OCI-LY1 (cell line): Measurements from ENCODE around the gene EIPR1.

Experiments used
- H2AFZ ChIP-seq: fragments of 200-600 bp; sonication (generic), shearing (Covaris generic); 2 replicates; pipeline ENCODE4 v1.6.0; 2014; ENCODE audit warnings: antibody characterized with exemption, mild to moderate bottlenecking, low read length
- H3F3A ChIP-seq: fragments of 200-600 bp; sonication (generic), shearing (Covaris generic); 2 replicates; pipeline ENCODE4 v1.6.0; 2014; ENCODE audit warnings: mild to moderate bottlenecking, antibody characterized with exemption, low read length, moderate library complexity; ENCODE audit not compliant: insufficient read depth
- H3K27ac ChIP-seq: fragments of 200-600 bp; sonication (generic); 2 replicates; pipeline ENCODE4 v1.5.1; 2014; ENCODE audit warnings: low read length, mixed run types, mild to moderate bottlenecking, low read depth; ENCODE audit not compliant: poor library complexity, severe bottlenecking
- H3K27me3 ChIP-seq: fragments of 200-600 bp; sonication (generic); 2 replicates; pipeline ENCODE4 v1.6.0; 2014; ENCODE audit warnings: antibody characterized with exemption, mild to moderate bottlenecking, low read length, moderate library complexity; ENCODE audit not compliant: insufficient read depth
- H3K36me3 ChIP-seq: fragments of 200-600 bp; sonication (generic); 2 replicates; pipeline ENCODE4 v1.6.1; 2014; ENCODE audit warnings: mild to moderate bottlenecking, antibody characterized with exemption, low read length, moderate library complexity, mixed read lengths; ENCODE audit not compliant: insufficient read depth
- H3K4me1 ChIP-seq: fragments of 200-600 bp; sonication (generic); 2 replicates; pipeline ENCODE4 v1.5.1; 2014; ENCODE audit warnings: mild to moderate bottlenecking, low read length, moderate library complexity; ENCODE audit not compliant: insufficient read depth, severe bottlenecking
- H3K4me2 ChIP-seq: fragments of 200-600 bp; sonication (generic), shearing (Covaris generic); 2 replicates; pipeline ENCODE4 v1.6.1; 2014; ENCODE audit warnings: low read length
- H3K4me3 ChIP-seq: fragments of 200-600 bp; sonication (generic); 2 replicates; pipeline ENCODE4 v1.5.1; 2014; ENCODE audit warnings: low read length, low read depth, mild to moderate bottlenecking, mixed read lengths; ENCODE audit not compliant: poor library complexity, severe bottlenecking
- H3K79me2 ChIP-seq: fragments of 200-600 bp; shearing (Covaris generic); 2 replicates; pipeline ENCODE4 v1.6.1; 2016; ENCODE audit warnings: mixed run types, low read length, mixed read lengths; ENCODE audit not compliant: insufficient read depth
- H3K9ac ChIP-seq: fragments of 200-600 bp; sonication (generic), shearing (Covaris generic); 2 replicates; pipeline ENCODE4 v1.6.1; 2014; ENCODE audit warnings: mild to moderate bottlenecking, low read length, mixed read lengths
- H3K9me2 ChIP-seq: fragments of 200-600 bp; sonication (generic), shearing (Covaris generic); 2 replicates; pipeline ENCODE4 v1.6.1; 2014; ENCODE audit warnings: low read depth, mild to moderate bottlenecking, low read length, mixed read lengths
- H3K9me3 ChIP-seq: fragments of 200-600 bp; shearing (Covaris generic); 2 replicates; pipeline ENCODE4 v1.6.1; 2014; ENCODE audit warnings: low read length, mixed read lengths
- H4K20me1 ChIP-seq: fragments of 200-600 bp; sonication (generic), shearing (Covaris generic); 2 replicates; pipeline ENCODE4 v1.6.0; 2016; ENCODE audit warnings: mild to moderate bottlenecking, low read length; ENCODE audit not compliant: insufficient read depth
- EZH2 ChIP-seq: fragments of 200-600 bp; sonication (generic), shearing (Covaris generic); IDR thresholded peaks from 2 replicates; pipeline ENCODE4 v1.8.0; 2017; ENCODE audit warnings: borderline replicate concordance, mixed run types, mild to moderate bottlenecking, antibody characterized with exemption, low read length, moderate library complexity, mixed read lengths
- TF ChIP-seq, protein P1 (sequence below): fragments of 200-600 bp; sonication (generic), shearing (Covaris generic); IDR thresholded peaks from 2 replicates; pipeline ENCODE4 v1.5.1; 2017; ENCODE audit warnings: mild to moderate bottlenecking, antibody characterized with exemption, low read length, moderate library complexity, mixed read lengths

EIPR1 gene

DNA sequence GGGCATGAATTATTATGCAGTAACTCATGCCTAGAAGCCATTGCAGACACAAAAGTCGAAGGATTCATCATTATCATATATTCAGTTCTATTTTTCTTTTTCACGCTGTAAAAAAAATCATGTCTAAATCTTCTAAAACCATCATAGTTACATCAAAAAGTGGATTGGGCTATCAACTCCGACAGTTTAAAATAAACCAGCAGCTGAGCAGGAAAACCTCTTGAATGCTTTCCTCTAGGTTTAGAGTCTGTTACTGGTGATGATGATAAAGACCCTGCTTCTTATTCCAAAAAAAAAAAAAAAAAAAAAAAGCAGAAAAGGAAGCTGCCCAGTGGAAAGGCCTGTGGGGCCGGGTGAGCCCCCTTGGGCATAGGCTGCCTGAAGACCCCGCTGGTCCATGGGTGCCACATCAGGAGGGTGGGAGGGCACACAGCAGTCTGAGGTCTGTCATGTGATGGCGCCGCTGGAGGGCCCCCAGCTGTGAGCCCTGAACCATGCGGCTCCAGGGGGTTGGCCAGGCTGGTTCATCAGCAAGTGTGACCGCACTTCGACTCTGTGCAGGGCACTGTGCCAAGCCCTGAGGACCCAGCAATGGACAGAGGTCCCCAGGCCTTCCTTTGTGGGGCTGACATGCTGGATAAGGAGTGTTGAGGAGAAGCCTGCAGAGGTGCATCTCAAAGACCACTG is 199.6 kb downstream of the EIPR1 start:
- H3K9me3 ChIP-seq: no peaks in the 10 kb centered on the region
- H3K36me3 ChIP-seq: peaks cover 4% of the 10 kb centered on the region; the same call in 1 of the 2 replicates
- H3K4me1 ChIP-seq: peaks cover 7% of the 10 kb centered on the region
- H3K9ac ChIP-seq: no peak overlapping the region
- H2AFZ ChIP-seq: no peak overlapping the region
- no peaks in the 10 kb centered on the region for H3K27me3 ChIP-seq
- no peaks in the 10 kb centered on the region for H3K9me2 ChIP-seq
- no peak overlapping the region for H3K4me2 ChIP-seq
- no peaks in the 10 kb centered on the region for H3F3A ChIP-seq
- TF ChIP-seq EZH2: no peak
- TF ChIP-seq, protein P1, sequence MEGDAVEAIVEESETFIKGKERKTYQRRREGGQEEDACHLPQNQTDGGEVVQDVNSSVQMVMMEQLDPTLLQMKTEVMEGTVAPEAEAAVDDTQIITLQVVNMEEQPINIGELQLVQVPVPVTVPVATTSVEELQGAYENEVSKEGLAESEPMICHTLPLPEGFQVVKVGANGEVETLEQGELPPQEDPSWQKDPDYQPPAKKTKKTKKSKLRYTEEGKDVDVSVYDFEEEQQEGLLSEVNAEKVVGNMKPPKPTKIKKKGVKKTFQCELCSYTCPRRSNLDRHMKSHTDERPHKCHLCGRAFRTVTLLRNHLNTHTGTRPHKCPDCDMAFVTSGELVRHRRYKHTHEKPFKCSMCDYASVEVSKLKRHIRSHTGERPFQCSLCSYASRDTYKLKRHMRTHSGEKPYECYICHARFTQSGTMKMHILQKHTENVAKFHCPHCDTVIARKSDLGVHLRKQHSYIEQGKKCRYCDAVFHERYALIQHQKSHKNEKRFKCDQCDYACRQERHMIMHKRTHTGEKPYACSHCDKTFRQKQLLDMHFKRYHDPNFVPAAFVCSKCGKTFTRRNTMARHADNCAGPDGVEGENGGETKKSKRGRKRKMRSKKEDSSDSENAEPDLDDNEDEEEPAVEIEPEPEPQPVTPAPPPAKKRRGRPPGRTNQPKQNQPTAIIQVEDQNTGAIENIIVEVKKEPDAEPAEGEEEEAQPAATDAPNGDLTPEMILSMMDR: no peak
- H3K4me3 ChIP-seq: no peak overlapping the region
- H3K27ac ChIP-seq: no peak overlapping the region
- H4K20me1 ChIP-seq: no peaks in the 10 kb centered on the region
- H3K79me2 ChIP-seq: no peaks in the 10 kb centered on the region

GRCh38 chr2:3176869-3177255 is 200.8 kb downstream of the EIPR1 start:
- Histone ChIP-seq H3K9me2 (no peaks in the 10 kb centered on the region), H3K36me3 (peaks cover 9% of the 10 kb centered on the region; the same call in 1 of the 2 replicates), H2AFZ (no peak overlapping the region), H3K4me1 (peaks cover 7% of the 10 kb centered on the region), H4K20me1 (no peaks in the 10 kb centered on the region), H3K9me3 (no peaks in the 10 kb centered on the region), H3K27me3 (no peaks in the 10 kb centered on the region), H3K27ac (no peak overlapping the region), H3K79me2 (no peaks in the 10 kb centered on the region), H3K4me2 (no peak overlapping the region), H3F3A (no peaks in the 10 kb centered on the region), H3K4me3 (no peak overlapping the region), H3K9ac (no peak overlapping the region)
- TF ChIP-seq EZH2: no peak
- TF ChIP-seq, protein P1: no peak

DNA sequence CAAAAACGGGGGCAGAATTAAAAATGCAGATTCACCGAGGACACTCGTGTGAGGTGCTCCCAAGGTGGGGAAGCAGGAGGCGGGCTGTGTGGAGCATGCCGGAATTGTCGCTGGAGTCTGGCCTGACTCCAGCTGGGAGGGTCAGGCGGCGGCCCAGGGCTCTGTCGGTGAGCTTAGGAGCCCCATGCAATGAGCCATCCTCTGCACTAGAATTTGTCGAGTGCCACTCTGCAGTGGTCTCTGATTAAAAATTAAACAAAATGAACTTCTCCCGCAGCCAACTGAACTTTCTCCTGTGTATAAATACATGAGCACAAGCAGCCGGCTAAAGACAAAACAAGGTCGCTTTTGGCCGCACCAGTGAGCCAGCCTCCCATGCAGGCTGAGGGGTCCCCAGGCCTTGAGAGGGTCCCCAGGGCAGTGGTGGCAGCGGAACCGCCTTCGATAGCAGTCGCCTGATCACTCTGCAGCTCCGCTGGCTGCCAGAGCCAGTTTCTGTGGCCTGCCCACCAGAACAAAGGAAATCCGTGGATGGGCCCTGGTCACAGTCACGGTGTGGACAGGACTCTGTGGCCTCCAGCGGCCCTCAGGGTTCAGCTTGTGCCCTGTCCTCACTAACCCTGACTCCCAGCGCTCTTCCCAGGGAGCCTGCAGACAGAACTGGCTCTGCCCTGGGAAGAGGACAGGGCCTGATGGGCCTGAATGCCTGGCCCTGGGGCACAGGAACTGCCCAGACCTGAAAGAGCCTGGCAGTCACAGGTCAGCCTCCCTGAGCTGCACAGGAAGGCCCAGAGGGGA is 201.3 kb downstream of the EIPR1 start:
- no peak overlapping the region for H3K9ac ChIP-seq
- TF ChIP-seq, protein P1: no peak
- no peak for TF ChIP-seq EZH2

More for the DNA sequence above, 201.3 kb downstream of the EIPR1 start:
- Histone ChIP-seq H3K4me2 (no peak overlapping the region), H3K4me1 (peaks cover 7% of the 10 kb centered on the region), H3K27me3 (no peaks in the 10 kb centered on the region), H3F3A (no peaks in the 10 kb centered on the region), H3K36me3 (peaks cover 6% of the 10 kb centered on the region; the same call in 1 of the 2 replicates), H3K9me2 (no peaks in the 10 kb centered on the region), H3K4me3 (no peak overlapping the region), H3K79me2 (no peaks in the 10 kb centered on the region), H3K9me3 (no peaks in the 10 kb centered on the region), H3K27ac (no peak overlapping the region), H2AFZ (no peak overlapping the region), H4K20me1 (no peaks in the 10 kb centered on the region)
